Stomach (tissue), 9 donors: ENCODE data around the gene MED15. TPM values are rescaled to one million over a fixed set of nuclear protein-coding genes. Genes with fewer than 3 reads are reported as not detected.

ENCODE experiments used
- DNase-seq, 2 donors: peaks; one replicate each; pipeline versions ENCODE4 v3.0.0 to v3.0.0-alpha.2; 2013 to 2019
- H3K27ac ChIP-seq, 5 donors: fragments of 200-600 bp in 4 of 5; sonication (generic) in 4 of 5; one replicate each; pipeline ENCODE4 v1.5.1; 2013 to 2019; ENCODE audit warnings: mild to moderate bottlenecking in 1 of 5, moderate library complexity in 1 of 5
- H3K27me3 ChIP-seq, 3 donors: fragments of 200-600 bp; sonication (generic); one replicate each; pipeline ENCODE4 v1.5.1; 2017 to 2019; ENCODE audit warnings: mixed run types in 1 of 3
- H3K36me3 ChIP-seq, 4 donors: fragments of 200-600 bp; sonication (generic); 1 replicate in 3 of 4; 2 replicates in 1 of 4; pipeline ENCODE4 v1.5.1; 2016 to 2019
- H3K4me1 ChIP-seq, 4 donors: fragments of 200-600 bp; sonication (generic); one replicate each; pipeline ENCODE4 v1.5.1; 2016 to 2019
- H3K4me3 ChIP-seq, 4 donors: fragments of 200-600 bp; sonication (generic) in 3 of 4; one replicate each; pipeline ENCODE4 v1.5.1; 2016 to 2019; ENCODE audit warnings: mild to moderate bottlenecking in 1 of 4
- H3K9me3 ChIP-seq, 4 donors: fragments of 200-600 bp; sonication (generic); one replicate each; pipeline ENCODE4 v1.5.1; 2016 to 2019
- CTCF ChIP-seq, 7 experiments: fragments of 450-650 bp in 4 of 7; fragments of 200-600 bp in 3 of 7; sonication (generic) in 3 of 7; IDR thresholded peaks; one replicate each; pipeline ENCODE4 v1.5.1; 2016 to 2019; ENCODE audit warnings: antibody characterized with exemption in 7 of 7, control low read depth in 2 of 7, mild to moderate bottlenecking in 1 of 7
- EP300 ChIP-seq: sonication (generic); formaldehyde crosslinking; IDR thresholded peaks from one replicate; pipeline ENCODE4 v1.6.1; 2017; ENCODE audit warnings: antibody characterized with exemption
- POLR2A ChIP-seq, 4 donors: fragments of 450-650 bp; IDR thresholded peaks; one replicate each; pipeline ENCODE4 v1.6.1; 2016; ENCODE audit warnings: antibody characterized with exemption in 4 of 4, control low read depth in 2 of 4, mild to moderate bottlenecking in 1 of 4, moderate library complexity in 1 of 4
- POLR2AphosphoS5 ChIP-seq, 3 donors: sonication (generic); formaldehyde crosslinking; IDR thresholded peaks; one replicate each; pipeline ENCODE4 v1.6.1; 2016; ENCODE audit warnings: antibody characterized with exemption in 3 of 3
- WGBS, 5 donors: extraction: QIAGEN DNeasy Blood & Tissue Kit in 3 of 5; methylation state at CpG; one replicate each; pipeline versions ENCODE4 v1.1.5 to v1.1.7; 2013 to 2018; 5-methylcytosine and 5-hydroxymethylcytosine counted together
- intact Hi-C: fragments of 100-400 bp; cut with DNase I; formaldehyde crosslinking; loops from one replicate; pipeline ENCODE4 v1.15.1; 2023; ENCODE audit warnings: low total_unique reads
- polyA plus RNA-seq, 3 donors: library from polyadenylated mRNA; stranded (reverse); fragments of 200-250 nt; gene quantifications; one replicate each; pipeline ENCODE4 v1.2.3, GENCODE V29; 2013
- total RNA-seq, 5 donors: library from RNA; depleted of rRNA; stranded (reverse); fragments of >200 nt; gene quantifications; one replicate each; pipeline versions ENCODE4 v1.1.0 to v1.2.3, GENCODE V29; 2014 to 2016
- donor health status: healthy with polysubstance abuse.
- donor health status: Bipolar disorder and iron deficiency.
- donor health status: healthy.

Gene MED15
- total and polyA plus RNA-seq, 8 donors: 28.3 to 289 (median 69.6) TPM

GRCh38 chr22:20604776-20605221 lies 97.4 kb downstream of the MED15 start:
- intact Hi-C loops: loop anchor here (10.0 kb wide), 1 partner anchor 90 kb away; no protein-coding TSS in a partner anchor
- no peak overlapping the region for H3K4me3 ChIP-seq
- peaks cover 3 to 17% (median 9%) of the 10 kb centered on the region in 4 donors for H3K4me1 ChIP-seq
- no peak for TF ChIP-seq CTCF (IDR thresholded peaks at IDR 0.05)
- no peak overlapping the region for H3K27ac ChIP-seq
- WGBS, 5 donors: 80 to 90% (median 87%) methylated on average over 7 to 18 of the region's 18 CpGs
- no peaks in the 10 kb centered on the region for H3K9me3 ChIP-seq
- no peak for DNase-seq
- H3K36me3 ChIP-seq: no peaks in the 10 kb centered on the region
- peaks cover 0 to 22% (median 0%) of the 10 kb centered on the region in 3 donors for H3K27me3 ChIP-seq

- Histone ChIP-seq H3K9me3 (no peaks in the 10 kb centered on the region), H3K27me3 (peaks cover 0 to 22% (median 0%) of the 10 kb centered on the region in 3 donors), H3K4me1 (peaks cover 3 to 17% (median 9%) of the 10 kb centered on the region in 4 donors), H3K27ac (no peak overlapping the region), H3K36me3 (no peaks in the 10 kb centered on the region), H3K4me3 (no peak overlapping the region)
- DNase-seq: no peak
- intact Hi-C loops: loop anchor here (10.0 kb wide), 1 partner anchor 89 kb away; no protein-coding TSS in a partner anchor
- TF ChIP-seq EP300: no peak
- WGBS, 5 donors: 80 to 93% (median 88%) methylated on average over 3 to 6 of the region's 6 CpGs
Observed at GRCh38 chr22:20605328-20605727, 97.9 kb downstream of the MED15 start.

GRCh38 chr22:20606041-20606783 lies 98.8 kb downstream of the MED15 start:
- peak; percentile 84 to 94 for DNase-seq
- TF ChIP-seq EP300: no peak
- TF ChIP-seq CTCF (IDR thresholded peaks at IDR 0.05): peak in 5 of 7 experiments; percentile 40 to 86 (median 72)
- TF ChIP-seq POLR2AphosphoS5 (IDR thresholded peaks at IDR 0.05): peak in 1 of 3 donors; percentile 51
- TF ChIP-seq POLR2A (IDR thresholded peaks at IDR 0.05): no peak
- H3K4me3 ChIP-seq: no peak overlapping the region

GRCh38 chr22:20606784-20607128 lies 99.3 kb downstream of the MED15 start:
- no peak for DNase-seq
- no peak for TF ChIP-seq POLR2A (IDR thresholded peaks at IDR 0.05)
- no peak for TF ChIP-seq EP300
- no peak for TF ChIP-seq POLR2AphosphoS5 (IDR thresholded peaks at IDR 0.05)
- no peak for TF ChIP-seq CTCF (IDR thresholded peaks at IDR 0.05)
- intact Hi-C loops: loop anchor here (10.0 kb wide), 1 partner anchor 88 kb away; no protein-coding TSS in a partner anchor
- Histone ChIP-seq H3K27ac (no peak overlapping the region), H3K9me3 (no peaks in the 10 kb centered on the region), H3K4me1 (peaks cover 3 to 17% (median 9%) of the 10 kb centered on the region in 4 donors), H3K4me3 (no peak overlapping the region), H3K36me3 (no peaks in the 10 kb centered on the region), H3K27me3 (peaks cover 0 to 22% (median 0%) of the 10 kb centered on the region in 3 donors)
- 66 to 84% (median 80%) methylated on average over 6 to 9 of the region's 9 CpGs for WGBS, 5 donors

More at GRCh38 chr22:20606041-20606783, 98.8 kb downstream of the MED15 start:
- Histone ChIP-seq H3K9me3 (no peaks in the 10 kb centered on the region), H3K4me1 (peaks cover 3 to 17% (median 9%) of the 10 kb centered on the region in 4 donors), H3K36me3 (no peaks in the 10 kb centered on the region), H3K27me3 (peaks cover 0 to 22% (median 0%) of the 10 kb centered on the region in 3 donors), H3K27ac (no peak overlapping the region)
- WGBS, 5 donors: 22 to 42% (median 27%) methylated on average over 8 to 13 of the region's 13 CpGs
- intact Hi-C loops: loop anchor here (10.0 kb wide), 1 partner anchor 89 kb away; no protein-coding TSS in a partner anchor
